TTC549 (cell line): ENCODE measurements around the gene ZNF716.
"Not testable (repeated sequence)": the region's sequence is repeated elsewhere in the genome, so short reads cannot be mapped to it uniquely, and the experiment has no call there.

Experiments used
- FAIRE-seq: peaks from 2 replicates; lab custom pipeline; 2012; peaks lifted over from hg19 to GRCh38; lab: Jason Lieb, UNC

Gene ZNF716

GRCh38 chr7:57449904-57450303, at the start of gene ZNF716:
Gene ZNF716, plus strand, starts transcription at chr7:57450177. Its CDS starts 112 bp downstream, at chr7:57450289.
- no peak for FAIRE-seq

DNA sequence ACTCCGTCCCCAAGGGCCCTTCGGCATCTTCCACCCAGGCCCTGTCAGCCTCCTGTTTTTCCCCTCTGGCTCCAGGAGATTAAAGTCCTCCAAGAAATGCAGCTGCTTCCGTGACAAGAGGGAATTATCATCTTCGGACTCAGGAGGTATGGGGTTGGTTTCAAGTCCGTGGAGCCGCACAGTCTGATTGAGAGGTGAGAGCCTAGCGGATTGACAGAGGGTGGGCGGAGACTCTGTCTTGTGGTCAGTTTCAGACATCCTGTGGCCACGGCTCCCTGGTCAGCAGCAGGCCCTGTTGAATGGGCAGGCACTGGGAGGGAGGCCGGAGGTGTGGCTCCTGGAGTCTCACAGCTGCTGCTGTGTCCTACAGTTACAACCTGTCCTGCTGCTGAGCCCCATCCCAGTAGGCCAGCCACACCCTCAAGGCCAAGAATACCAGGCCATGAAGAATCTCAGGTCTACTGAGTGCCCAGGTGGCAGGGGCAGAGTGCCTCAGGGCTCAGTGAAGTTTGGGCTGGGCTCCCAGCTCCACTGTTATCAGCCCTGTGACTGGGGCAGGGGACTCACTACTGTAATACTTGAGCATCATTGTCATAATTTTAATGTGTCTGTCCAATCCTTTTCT, 49.3 kb upstream of the ZNF716 start:
- FAIRE-seq: no peak

DNA sequence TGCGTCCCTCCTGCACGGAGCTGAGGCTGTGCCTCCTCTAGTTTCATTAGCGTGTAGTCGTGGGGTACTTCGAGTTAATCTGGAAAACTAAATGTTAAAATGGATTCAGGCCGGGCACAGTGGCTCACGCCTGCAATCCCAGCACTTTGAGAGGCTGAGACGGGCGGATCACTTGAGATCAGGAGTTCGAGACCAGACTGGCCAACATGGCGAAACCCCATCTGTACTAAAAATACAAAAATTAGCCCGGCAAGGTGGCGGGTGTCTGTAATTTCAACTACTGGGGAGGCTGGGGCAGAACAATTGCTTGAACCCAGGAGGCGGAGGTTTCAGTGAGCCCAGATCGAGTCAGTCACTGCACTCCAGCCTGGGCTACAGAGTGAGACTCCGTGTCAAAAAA, 46.9 kb upstream of the ZNF716 start:
- not testable (repeated sequence) for FAIRE-seq

DNA sequence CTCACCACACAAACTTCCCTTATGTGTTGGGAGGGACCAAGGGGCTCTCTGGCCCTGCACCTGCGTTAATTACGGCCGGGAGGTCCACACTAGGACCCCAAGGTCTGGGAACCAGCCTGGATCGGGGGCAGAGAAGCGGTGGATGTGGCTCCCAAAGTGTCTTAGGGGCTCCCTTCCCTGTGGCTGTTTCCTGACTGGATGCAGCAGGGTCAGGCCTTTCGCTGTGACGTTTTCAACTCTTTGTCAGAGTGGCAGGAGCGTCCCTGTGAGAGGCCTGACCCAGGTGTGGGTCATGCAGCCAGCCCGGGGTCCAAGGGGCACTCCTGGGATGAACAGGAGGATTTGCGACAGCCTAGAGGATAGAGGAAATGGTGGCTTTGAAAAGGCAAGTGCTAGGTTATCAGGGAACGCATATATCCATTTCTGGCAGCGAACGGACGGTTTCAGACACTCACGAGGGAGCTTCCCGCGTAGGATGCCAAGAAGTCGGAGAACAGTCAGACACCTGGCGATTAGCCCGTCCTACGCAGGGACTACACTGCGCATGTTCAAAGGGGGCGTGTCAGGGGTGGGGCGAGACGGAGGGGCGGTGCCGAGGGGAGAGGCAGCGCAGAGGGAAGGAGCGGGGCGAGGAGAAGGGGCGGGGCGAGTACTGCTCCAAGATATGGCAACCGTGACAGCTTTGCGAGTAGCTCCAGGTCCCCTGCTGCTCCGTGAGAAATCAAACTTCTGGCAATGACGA, 46.2 kb upstream of the ZNF716 start:
- no peak for FAIRE-seq

DNA sequence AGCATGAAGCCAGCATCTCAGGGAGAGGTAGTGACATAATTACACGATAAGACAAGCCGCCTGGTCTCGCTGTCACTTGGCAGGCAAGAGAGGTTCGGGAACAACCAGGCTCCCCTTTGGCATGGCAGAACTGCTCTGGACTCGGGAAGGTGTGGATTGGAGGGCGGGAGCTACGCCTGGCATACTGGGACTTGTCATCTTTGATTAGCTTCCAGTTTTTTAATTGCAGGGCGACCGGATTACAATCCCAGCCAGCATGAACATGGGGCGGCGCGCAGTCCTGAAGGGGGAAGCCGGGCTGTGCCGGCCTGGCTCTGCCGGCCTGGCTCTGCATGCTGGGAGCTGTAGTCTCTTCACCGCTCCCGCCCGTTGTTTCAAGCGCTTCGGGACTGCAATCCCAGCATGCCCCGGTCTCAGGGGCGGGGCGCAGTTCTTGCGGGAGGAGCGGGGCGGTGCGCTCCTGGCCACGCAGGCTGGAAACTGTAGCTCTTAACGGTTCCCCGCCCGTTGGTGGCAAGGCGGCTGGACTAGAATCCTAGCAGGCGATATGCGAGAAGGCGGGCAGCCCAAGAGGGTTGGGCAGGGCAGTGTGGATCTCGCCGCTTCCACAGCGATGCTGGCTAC, 45.5 kb upstream of the ZNF716 start:
- no peak for FAIRE-seq

- no peak for FAIRE-seq
These were observed 45.0 kb upstream of the ZNF716 start for GRCh38 chr7:57404967-57405421.

DNA sequence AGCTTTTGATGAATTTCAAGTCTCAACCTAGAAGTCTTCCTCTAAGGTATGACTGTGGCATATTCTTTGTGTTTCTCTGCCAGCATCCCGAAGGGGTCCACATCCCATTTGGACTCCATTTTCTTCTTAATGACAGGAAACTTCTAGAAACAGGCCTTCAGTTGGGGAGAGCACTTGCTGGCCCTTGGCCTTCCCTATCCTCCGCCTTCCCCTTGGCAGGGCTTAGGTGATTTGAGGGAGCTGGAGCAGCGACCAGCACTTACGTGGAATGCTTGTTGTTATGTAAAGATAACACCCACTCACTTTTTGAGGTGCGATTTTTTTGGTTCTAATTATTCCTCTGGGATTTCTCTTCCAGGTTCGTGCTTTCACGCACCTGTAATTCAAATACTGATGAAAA, 42.9 kb upstream of the ZNF716 start:
- no peak for FAIRE-seq

DNA sequence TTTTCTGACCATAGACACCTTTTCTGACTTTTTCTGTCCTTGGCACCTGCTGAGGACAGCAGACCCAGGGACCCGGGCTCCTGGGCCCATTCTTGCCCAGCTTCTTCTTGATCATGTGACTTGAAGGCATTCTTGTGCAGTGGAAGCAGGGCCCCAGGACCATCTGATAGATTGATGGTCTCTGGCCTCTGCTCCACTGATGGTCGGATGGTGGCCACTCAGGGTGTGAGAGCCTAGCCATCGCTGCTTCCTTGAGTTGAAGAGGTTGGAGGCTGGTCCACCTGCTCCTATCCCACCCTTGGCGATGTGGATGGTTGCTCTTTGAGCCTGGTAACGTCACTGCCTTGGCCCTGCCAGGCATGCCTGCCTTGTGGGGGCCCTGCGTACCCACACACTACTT, 37.8 kb upstream of the ZNF716 start:
- FAIRE-seq: no peak

GRCh38 chr7:57412618-57413017, 37.4 kb upstream of the ZNF716 start:
- FAIRE-seq: no peak

DNA sequence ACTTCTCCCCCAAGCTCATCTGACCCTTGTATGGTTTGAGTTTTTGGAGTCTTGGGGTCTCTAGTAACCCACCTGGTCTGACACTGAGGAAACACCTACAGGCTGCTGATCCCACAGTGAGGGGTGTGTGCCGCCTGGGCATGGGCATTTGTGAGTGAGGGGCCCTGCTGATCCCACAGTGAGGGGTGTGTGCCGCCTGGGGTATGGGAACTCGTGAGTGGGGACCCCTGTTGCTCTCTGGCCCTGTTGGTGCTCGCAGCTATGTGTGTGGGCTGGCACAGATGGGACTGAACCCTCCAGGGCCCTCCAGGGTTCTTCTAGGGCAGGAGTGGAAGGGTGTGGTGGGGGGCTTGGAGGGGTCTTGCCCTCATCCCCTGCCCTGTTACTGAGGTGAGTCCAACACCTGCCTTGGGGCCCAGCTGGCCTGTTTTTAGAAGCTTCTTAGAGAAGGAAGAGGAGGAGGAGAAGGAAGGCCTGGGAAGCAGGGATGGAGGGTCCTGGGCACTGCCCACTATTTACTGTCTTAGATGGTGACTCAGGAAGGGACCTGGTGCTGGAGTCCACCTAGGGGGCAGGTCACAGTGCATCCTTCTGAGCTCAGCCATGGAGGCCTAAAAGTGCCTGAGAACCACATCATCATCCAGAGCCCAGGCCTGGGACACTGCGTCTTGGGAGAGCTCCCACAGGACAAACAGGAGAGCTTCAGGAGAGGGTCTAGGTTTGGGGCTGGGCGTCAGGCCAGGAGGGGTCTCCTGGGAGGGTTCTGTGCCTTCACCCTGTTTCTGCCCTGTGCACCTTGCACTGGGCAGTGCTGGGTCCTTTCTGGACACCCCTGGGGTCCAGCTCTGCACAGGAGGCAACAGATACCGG, 36.2 kb upstream of the ZNF716 start:
- FAIRE-seq: no peak

DNA sequence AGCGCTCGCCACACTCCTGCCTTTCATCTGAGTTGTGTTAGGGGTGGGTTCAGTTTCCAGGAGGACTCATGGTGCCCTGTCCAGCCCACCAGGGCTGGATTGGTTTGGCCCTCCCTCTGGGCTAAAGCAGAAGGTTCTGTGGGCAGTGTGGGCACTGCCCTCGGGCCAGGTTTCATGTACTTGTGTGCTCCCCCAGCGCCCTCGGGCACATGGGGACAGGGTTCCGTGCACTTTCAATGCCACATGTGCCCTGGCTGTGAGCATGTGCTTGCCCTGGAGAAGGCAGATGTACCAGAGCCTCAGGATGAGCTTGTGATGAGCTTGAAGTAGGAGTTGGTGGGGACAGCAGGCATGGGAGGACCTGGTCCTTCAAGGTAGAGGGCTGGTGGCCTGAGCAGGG, 35.6 kb upstream of the ZNF716 start:
- no peak for FAIRE-seq

GRCh38 chr7:57414852-57415251, 35.1 kb upstream of the ZNF716 start:
- FAIRE-seq: no peak

DNA sequence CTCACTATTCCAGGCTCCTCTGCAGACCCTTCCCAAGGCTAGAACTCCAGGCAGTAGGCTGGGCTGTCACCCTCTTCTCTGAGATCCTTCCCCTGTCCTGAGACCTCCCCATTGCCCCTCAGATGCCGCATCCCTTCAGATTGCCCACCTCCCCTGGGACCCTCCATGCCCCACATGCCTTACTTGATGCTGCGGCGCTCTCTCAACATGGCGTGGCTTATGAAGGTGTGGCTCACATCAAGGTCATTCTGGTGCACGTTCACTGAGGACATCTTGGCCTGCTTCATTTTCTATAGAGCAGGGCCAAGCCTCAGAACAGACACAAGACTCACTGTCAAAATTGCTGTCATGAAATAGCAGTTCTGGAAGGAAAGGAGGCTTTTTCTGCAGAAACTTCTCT, 34.7 kb upstream of the ZNF716 start:
- FAIRE-seq: no peak

DNA sequence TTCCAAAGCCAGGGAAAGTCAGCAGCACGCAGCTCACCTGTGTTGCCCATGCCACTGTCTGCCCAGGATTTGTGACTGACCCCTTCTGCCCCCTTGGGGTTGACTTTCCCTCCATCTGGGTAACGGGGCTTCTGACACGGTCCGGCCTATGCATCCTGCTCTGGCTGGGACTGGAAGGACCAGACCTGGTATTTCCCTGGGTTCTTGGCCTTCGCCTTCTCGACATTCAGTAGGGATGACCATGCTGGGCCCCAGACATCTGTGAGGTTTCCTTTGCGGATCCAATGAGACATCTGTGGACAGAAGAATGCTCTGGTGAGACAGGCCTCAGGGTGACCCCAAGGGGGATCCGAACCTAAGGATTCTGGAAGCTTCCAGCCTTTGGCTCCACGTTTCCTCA, 34.2 kb upstream of the ZNF716 start:
- FAIRE-seq: no peak

GRCh38 chr7:57416601-57417358, 33.2 kb upstream of the ZNF716 start:
- FAIRE-seq: no peak

DNA sequence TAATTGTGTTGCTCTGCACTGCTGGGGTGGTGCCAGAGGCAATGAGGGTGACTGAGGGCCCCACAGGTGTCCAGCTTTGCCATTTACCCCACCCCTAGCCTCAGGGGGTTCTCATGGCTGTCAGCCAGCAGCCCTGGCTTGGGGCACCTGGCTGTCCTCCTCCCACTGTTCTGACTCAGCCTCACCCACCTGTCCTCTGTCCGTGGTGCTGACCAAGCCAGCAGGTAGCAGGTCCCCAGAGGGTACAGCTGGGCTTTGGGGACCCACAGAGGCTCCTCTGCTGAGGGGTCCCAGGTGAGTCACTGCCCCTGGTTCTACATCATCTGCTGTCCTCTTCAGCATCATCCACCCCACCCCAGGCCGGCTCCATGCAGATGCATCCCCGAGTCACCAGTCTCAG, 32.2 kb upstream of the ZNF716 start:
- FAIRE-seq: no peak

DNA sequence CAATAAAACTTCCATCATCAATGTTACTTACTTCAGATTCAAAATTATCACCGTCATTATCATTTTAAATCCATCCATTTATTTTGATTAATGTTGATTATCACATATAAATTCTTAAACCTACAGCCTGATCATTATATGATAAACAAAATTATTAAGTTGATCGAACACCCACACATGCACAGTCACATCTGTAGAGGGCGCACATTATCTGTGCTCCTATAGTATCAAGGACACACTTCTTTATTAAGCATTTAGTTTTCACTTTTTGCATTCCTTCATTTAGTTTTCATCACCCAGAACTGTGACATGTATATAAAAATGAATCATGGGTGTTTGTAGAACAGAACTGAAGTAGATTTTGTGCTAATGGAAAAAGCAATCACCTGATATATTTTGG, 26.2 kb upstream of the ZNF716 start:
- no peak for FAIRE-seq

GRCh38 chr7:57424515-57425238, 25.3 kb upstream of the ZNF716 start:
- no peak for FAIRE-seq

- no peak for FAIRE-seq
These were observed 24.6 kb upstream of the ZNF716 start for GRCh38 chr7:57425239-57425944.

DNA sequence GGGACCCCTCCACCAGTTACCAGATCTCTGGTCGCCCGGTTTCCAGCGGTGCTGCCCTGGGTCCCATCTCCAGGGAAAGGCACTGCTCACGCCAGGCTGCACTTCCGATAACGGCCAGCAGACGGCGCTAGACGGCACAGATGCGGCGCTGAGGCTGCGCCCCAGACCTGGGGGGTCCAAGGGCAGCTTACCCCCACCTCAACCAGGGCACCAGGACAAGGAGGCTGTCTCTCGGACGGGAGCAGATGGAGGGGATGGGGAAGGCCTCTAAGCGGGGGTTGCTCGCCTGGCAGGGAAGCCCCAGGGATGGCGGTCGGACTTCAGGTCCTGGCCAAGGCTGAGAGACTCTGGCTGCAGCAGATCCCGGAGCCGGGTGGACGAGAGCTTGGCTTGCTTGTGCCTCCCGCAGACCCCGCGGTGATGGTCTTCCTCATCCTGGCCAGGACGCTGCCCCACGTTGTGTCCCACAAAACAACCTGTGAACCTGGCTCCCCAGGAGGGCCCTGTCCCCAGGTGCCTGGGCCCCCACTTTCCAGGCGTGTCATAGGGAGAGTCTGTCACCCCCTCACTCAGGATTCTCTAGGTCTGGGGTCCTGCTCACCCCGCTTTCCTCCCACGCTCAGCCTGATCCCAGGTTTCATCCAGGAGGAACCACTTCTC, 23.9 kb upstream of the ZNF716 start:
- no peak for FAIRE-seq
